Uterus (tissue), 2 donors: Measurements from ENCODE around the gene DNM2.

Experiments
- POLR2A ChIP-seq, 2 donors: fragments of 450-650 bp; IDR thresholded peaks; one replicate each; pipeline ENCODE4 v1.6.1; 2016; ENCODE audit warnings: antibody characterized with exemption in 2 of 2, mild to moderate bottlenecking in 1 of 2, moderate library complexity in 1 of 2
- TF ChIP-seq, protein P1 (sequence below), 4 experiments: fragments of 200-600 bp in 2 of 4; fragments of 450-650 bp in 2 of 4; sonication (generic) in 2 of 4; IDR thresholded peaks; one replicate each; pipeline ENCODE4 v1.5.1; 2016 to 2019; ENCODE audit warnings: antibody characterized with exemption in 4 of 4, mild to moderate bottlenecking in 2 of 4, moderate library complexity in 1 of 4

DNA sequence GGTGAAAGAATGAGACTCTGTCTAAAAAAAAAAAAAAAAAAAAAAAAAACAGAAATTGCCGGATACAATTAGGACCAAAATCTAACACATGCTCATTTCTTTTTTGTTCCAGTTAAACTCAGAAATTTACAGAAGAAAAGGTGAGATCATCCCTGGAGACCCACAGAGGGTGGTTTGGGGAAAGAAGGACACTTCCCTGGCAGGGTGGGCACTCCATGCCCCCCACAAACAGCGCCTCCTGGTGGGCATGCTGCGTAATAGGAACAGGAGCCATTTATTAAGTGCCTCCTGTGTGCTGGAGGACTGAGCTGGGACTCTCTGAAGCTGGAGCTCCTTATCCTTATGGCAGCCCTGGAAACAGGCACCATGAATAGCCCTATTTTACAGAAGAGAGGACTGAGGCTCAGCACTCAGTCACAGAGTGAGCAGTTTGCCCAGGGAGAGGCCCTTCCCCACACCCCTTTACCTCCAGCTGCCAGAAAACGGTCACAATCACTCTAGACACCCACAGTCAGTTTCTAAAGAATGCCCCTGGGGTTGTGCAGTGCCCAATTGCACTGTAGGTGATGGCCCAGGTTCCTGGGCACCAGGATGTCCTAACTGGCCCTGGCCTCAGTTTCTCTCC, 140.4 kb downstream of the DNM2 start:
- no peak for TF ChIP-seq POLR2A (IDR thresholded peaks at IDR 0.05)
- TF ChIP-seq, protein P1, sequence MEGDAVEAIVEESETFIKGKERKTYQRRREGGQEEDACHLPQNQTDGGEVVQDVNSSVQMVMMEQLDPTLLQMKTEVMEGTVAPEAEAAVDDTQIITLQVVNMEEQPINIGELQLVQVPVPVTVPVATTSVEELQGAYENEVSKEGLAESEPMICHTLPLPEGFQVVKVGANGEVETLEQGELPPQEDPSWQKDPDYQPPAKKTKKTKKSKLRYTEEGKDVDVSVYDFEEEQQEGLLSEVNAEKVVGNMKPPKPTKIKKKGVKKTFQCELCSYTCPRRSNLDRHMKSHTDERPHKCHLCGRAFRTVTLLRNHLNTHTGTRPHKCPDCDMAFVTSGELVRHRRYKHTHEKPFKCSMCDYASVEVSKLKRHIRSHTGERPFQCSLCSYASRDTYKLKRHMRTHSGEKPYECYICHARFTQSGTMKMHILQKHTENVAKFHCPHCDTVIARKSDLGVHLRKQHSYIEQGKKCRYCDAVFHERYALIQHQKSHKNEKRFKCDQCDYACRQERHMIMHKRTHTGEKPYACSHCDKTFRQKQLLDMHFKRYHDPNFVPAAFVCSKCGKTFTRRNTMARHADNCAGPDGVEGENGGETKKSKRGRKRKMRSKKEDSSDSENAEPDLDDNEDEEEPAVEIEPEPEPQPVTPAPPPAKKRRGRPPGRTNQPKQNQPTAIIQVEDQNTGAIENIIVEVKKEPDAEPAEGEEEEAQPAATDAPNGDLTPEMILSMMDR (IDR thresholded peaks at IDR 0.05) = peak in 3 of 4 experiments; percentile 13 to 29 (median 17)
